Left lung (tissue), 14 donors: Measurements from ENCODE around the gene PCDHA5. TPM values are rescaled to one million over a fixed set of nuclear protein-coding genes. Genes with fewer than 3 reads are reported as not detected.
"Not testable (repeated sequence)": the region's sequence is repeated elsewhere in the genome, so short reads cannot be mapped to it uniquely, and the experiment has no call there.

ENCODE experiments used
- ATAC-seq: fragments of 200-7000 bp; cut with Tn5 transposase; one replicate; pipeline ENCODE4 v1.9.1; 2020; ENCODE audit warnings: moderate library complexity
- DNase-seq, 4 donors: peaks; one replicate each; pipeline ENCODE4 v3.0.0-alpha.2; 2013 to 2020
- H3K27ac ChIP-seq, 2 donors: fragments of 200-600 bp; sonication (generic) in 1 of 2; one replicate each; pipeline versions ENCODE4 v1.5.0 to v1.8.0; 2020 to 2021
- H3K27me3 ChIP-seq, 2 donors: fragments of 200-600 bp; sonication (generic) in 1 of 2; one replicate each; pipeline versions ENCODE4 v1.5.0 to v1.8.0; 2020 to 2021
- H3K36me3 ChIP-seq, 2 donors: fragments of 200-600 bp; sonication (generic) in 1 of 2; one replicate each; pipeline versions ENCODE4 v1.5.0 to v1.8.0; 2020 to 2021
- H3K4me1 ChIP-seq, 2 donors: fragments of 200-600 bp; one replicate each; pipeline ENCODE4 v1.8.0; 2021
- H3K4me3 ChIP-seq, 2 donors: fragments of 200-600 bp; sonication (generic) in 1 of 2; one replicate each; pipeline versions ENCODE4 v1.5.0 to v1.8.0; 2020 to 2021; ENCODE audit warnings: mild to moderate bottlenecking in 1 of 2
- H3K9me3 ChIP-seq, 2 donors: fragments of 200-600 bp; sonication (generic) in 1 of 2; one replicate each; pipeline versions ENCODE4 v1.5.0 to v1.8.0; 2020 to 2021
- intact Hi-C, 2 donors: fragments of 100-400 bp; cut with DNase I; formaldehyde crosslinking; loops; one replicate each; pipeline versions ENCODE4 v1.11.2 to v1.14.2; 2022
- long read RNA-seq, 12 donors: library from polyadenylated mRNA in 2 of 12; unstranded in 2 of 12; transcript quantifications; one replicate each; pipeline ENCODE4 v2.0.0 and lab custom pipeline, GENCODE V29; 2019 to 2026
- polyA plus RNA-seq, 6 donors: library from polyadenylated mRNA; unstranded; fragments of 120-200 nt; gene quantifications; one replicate each; pipeline ENCODE4 v1.2.1, GENCODE V29; 2013; ENCODE audit not compliant: insufficient read length in 6 of 6
- total RNA-seq, 2 donors: library from RNA; stranded (reverse); fragmentation: NEBNext Ultra II Directional; extraction: Animal tissue kit (Norgen Biotek cat#: 25700); gene quantifications; one replicate each; pipeline ENCODE4 v1.2.1, GENCODE V29; 2021
- TF ChIP-seq, protein P1 (sequence below), 2 donors: fragments of 200-600 bp; sonication (generic) in 1 of 2; IDR thresholded peaks; one replicate each; pipeline versions ENCODE4 v1.5.0 to v1.8.0; 2021; ENCODE audit warnings: antibody characterized with exemption in 2 of 2
- donor health status: DM: no; HTN: yes; CAD: no.
- donor health status: DM: no; HTN: no; CAD: no.

PCDHA5 gene
- total RNA-seq (under 1 TPM; 0.37 to 0.64 TPM), polyA plus RNA-seq (under 1 TPM; 0.06 to 0.17 (median 0.08) TPM)
- long read RNA-seq, donor 1: 0 reads
- long read RNA-seq, donor 2: 0 reads
- long read RNA-seq, donor 3, full-length matches to known transcripts: 1 of 1 reads
- long read RNA-seq, donor 3, partial matches to known transcripts: 0 of 1 reads
- long read RNA-seq, donor 3, other reads (novel, unspliced or antisense): 0 of 1 reads
- long read RNA-seq, donor 4: 0 reads
- long read RNA-seq, donor 5: 0 reads
- long read RNA-seq, donor 6: 0 reads
- long read RNA-seq, donor 7: 0 reads
- long read RNA-seq, donor 8: 0 reads
- long read RNA-seq, donor 9: 0 reads
- long read RNA-seq, donor 10: 0 reads
- long read RNA-seq, donor 11, full-length matches to known transcripts: 7 of 7 reads
- long read RNA-seq, donor 11, partial matches to known transcripts: 0 of 7 reads
- long read RNA-seq, donor 11, other reads (novel, unspliced or antisense): 0 of 7 reads
- long read RNA-seq, donor 12: 0 reads

GRCh38 chr5:140821375-140822280, at the start of gene PCDHA5:
Gene PCDHA5, plus strand, starts transcription at chr5:140821613.
- no peaks in the 10 kb centered on the region for H3K36me3 ChIP-seq
- H3K4me1 ChIP-seq: no peaks in the 10 kb centered on the region
- DNase-seq (peak in 1 of 4 donors; percentile 57), ATAC-seq (no peak)
- intact Hi-C loops: no loop called here
- peaks cover 0 to 38% of the 10 kb centered on the region in 2 donors for H3K9me3 ChIP-seq
- H3K27ac ChIP-seq: no peak within 1 kb of the TSS
- TF ChIP-seq, protein P1, sequence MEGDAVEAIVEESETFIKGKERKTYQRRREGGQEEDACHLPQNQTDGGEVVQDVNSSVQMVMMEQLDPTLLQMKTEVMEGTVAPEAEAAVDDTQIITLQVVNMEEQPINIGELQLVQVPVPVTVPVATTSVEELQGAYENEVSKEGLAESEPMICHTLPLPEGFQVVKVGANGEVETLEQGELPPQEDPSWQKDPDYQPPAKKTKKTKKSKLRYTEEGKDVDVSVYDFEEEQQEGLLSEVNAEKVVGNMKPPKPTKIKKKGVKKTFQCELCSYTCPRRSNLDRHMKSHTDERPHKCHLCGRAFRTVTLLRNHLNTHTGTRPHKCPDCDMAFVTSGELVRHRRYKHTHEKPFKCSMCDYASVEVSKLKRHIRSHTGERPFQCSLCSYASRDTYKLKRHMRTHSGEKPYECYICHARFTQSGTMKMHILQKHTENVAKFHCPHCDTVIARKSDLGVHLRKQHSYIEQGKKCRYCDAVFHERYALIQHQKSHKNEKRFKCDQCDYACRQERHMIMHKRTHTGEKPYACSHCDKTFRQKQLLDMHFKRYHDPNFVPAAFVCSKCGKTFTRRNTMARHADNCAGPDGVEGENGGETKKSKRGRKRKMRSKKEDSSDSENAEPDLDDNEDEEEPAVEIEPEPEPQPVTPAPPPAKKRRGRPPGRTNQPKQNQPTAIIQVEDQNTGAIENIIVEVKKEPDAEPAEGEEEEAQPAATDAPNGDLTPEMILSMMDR (IDR thresholded peaks at IDR 0.05): peak in 1 of 2 donors; percentile 32
- no peak within 1 kb of the TSS for H3K4me3 ChIP-seq
- H3K27me3 ChIP-seq: peaks cover 6 to 62% of the 10 kb centered on the region in 2 donors

DNA sequence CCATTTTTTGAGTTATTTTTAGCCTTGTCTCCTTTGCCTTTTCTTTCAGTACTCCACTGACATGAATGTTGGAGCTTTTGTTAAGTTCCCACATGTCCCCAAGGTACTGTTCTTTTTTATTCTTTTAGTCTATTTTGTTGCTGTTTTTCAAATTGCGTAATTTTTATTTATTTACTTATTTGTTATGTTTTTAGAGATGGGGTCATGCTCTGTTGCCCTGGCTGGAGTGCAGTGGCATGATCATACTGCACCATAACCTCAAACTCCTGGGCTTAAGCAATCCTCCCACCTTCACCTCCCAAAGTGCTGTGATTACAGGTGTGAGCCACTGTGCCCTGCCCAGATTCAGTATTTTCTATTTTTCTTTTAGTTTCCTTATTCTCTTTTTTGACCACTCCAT, 40.9 kb upstream of the PCDHA5 start:
- ATAC-seq (no peak), DNase-seq (no peak)
- Histone ChIP-seq H3K4me1 (no peaks in the 10 kb centered on the region), H3K27ac (no peak overlapping the region), H3K36me3 (no peaks in the 10 kb centered on the region), H3K9me3 (peaks cover 0 to 98% of the 10 kb centered on the region in 2 donors), H3K4me3 (no peak overlapping the region), H3K27me3 (peaks cover 0 to 6% of the 10 kb centered on the region in 2 donors)
- TF ChIP-seq, protein P1 (IDR thresholded peaks at IDR 0.05): no peak
- intact Hi-C loops: no loop called here

DNA sequence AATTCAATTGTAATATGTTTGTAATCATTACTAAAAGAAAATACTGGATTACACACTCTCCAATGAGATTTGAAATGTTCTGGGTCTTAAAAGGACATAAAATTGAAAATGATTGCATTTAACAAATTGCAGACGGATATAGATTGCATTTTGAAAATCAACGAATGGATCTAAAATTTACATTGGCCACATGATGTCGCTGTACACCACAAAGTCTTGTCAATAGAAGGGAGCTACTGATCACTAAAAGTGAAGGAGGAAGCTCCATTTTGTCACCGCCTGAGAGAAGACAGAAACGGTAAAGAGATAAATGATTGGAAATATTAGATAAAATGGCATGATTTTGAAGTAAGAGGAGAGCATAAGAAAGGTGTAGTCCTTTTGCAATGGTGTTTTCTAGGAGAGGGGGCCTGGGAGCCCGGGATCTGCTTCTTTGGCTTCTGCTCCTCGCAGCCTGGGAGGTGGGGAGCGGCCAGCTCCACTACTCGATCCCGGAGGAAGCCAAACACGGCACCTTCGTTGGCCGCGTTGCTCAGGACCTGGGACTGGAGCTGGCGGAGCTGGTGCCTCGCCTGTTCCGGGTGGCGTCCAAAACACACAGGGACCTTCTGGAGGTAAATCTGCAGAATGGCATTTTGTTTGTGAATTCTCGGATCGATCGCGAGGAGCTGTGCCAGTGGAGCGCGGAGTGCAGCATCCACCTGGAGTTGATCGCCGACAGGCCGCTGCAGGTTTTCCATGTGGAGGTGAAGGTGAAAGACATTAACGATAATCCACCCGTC, 35.3 kb upstream of the PCDHA5 start, which contains the start of gene PCDHA1:
TSS of gene PCDHA1 (plus strand) at position 236 of the 782 bp plus-strand sequence.
- Histone ChIP-seq H3K9me3 (peaks cover 0 to 96% of the 10 kb centered on the region in 2 donors), H3K4me3 (no peak within 1 kb of the TSS), H3K36me3 (no peaks in the 10 kb centered on the region), H3K27ac (no peak within 1 kb of the TSS), H3K27me3 (peaks cover 10 to 50% of the 10 kb centered on the region in 2 donors), H3K4me1 (no peaks in the 10 kb centered on the region)
- intact Hi-C loops: no loop called here
- ATAC-seq: no peak
- no peak for DNase-seq
- TF ChIP-seq, protein P1 (IDR thresholded peaks at IDR 0.05): no peak

DNA sequence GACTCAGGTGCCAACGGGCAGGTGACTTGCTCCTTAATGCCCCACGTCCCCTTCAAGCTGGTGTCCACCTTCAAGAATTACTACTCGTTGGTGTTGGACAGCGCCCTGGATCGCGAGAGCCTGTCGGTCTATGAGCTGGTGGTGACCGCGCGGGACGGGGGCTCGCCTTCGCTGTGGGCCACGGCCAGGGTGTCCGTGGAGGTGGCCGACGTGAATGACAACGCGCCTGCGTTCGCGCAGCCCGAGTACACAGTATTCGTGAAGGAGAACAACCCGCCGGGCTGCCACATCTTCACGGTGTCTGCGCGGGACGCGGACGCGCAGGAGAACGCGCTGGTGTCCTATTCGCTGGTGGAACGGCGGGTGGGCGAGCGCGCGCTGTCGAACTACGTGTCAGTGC, 34.0 kb upstream of the PCDHA5 start:
- ATAC-seq, H3K4me3 ChIP-seq, intact Hi-C loops, H3K27ac ChIP-seq, H3K4me1 ChIP-seq, H3K36me3 ChIP-seq: not testable (repeated sequence)
- Histone ChIP-seq H3K9me3 (peaks cover 0 to 93% of the 10 kb centered on the region in 2 donors), H3K27me3 (peaks cover 10 to 55% of the 10 kb centered on the region in 2 donors)
- DNase-seq: peak in 1 of 4 donors; percentile 74

GRCh38 chr5:140787849-140788504, 33.4 kb upstream of the PCDHA5 start:
- H3K27me3 ChIP-seq: peaks cover 10 to 61% of the 10 kb centered on the region in 2 donors

More at GRCh38 chr5:140787849-140788504, 33.4 kb upstream of the PCDHA5 start:
- peak in 1 of 4 donors; percentile 71 for DNase-seq
- intact Hi-C loops, H3K27ac ChIP-seq, H3K36me3 ChIP-seq, ATAC-seq, H3K4me1 ChIP-seq, H3K4me3 ChIP-seq: not testable (repeated sequence)
- H3K9me3 ChIP-seq: peaks cover 0 to 92% of the 10 kb centered on the region in 2 donors
